Keratinocyte (primary cell): ENCODE results near the gene AP2A2.

Source experiments
- CTCF ChIP-seq, 3 experiments: IDR thresholded peaks in 1 of 3; conservative IDR thresholded peaks in 1 of 3; optimal IDR thresholded peaks in 1 of 3; 2 replicates in 2 of 3; 3 replicates in 1 of 3; pipeline versions ENCODE3 to v1.5.1; 2011; ENCODE audit warnings: low read length in 3 of 3, mild to moderate bottlenecking in 3 of 3, moderate library complexity in 2 of 3, control low read depth in 1 of 3, inconsistent platforms in 1 of 3; ENCODE audit not compliant: insufficient read depth in 2 of 3; ENCODE audit errors: extremely low read depth in 1 of 3
- EZH2 ChIP-seq: IDR thresholded peaks from one replicate; pipeline ENCODE4 v1.6.1; 2012; ENCODE audit warnings: inconsistent platforms, mild to moderate bottlenecking, low read length, moderate library complexity

DNA sequence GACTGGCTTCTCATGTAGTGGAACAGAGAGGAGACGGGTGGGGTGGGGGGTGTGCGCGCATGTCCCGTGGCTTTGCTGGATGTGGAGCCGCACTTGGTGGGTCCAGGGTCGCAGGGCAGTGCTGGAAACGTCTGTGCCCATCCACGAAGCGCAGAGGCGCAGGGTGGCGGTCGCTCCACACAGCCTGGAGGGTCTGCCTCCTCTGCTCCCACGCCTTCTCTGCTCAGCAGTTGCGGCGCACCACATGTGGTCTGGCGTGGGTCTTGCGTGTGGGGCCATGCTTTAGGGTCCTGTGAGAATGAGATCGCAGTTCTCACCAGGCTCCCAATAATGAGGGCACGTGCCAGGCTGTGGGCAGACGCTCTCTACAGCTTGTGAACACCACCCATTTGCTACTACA is 60.2 kb downstream of the AP2A2 start:
- TF ChIP-seq CTCF (optimal IDR thresholded peaks at IDR 0.05 in 1 of 3, IDR thresholded peaks at IDR 0.05 in 1 of 3, conservative IDR thresholded peaks at IDR 0.05 in 1 of 3; ENCODE audit: extremely low read depth in 1 of 3, insufficient read depth in 2 of 3, low read length in 3 of 3) (no peak), EZH2 (no peak)
